HEK293T (cell line): ENCODE results near the gene STARD13.

Experiments used
- ARNT ChIP-seq: fragments of 450-650 bp; IDR thresholded peaks from 2 replicates; pipeline ENCODE4 v1.6.1; 2017; ENCODE audit warnings: mild to moderate bottlenecking
- BHLHE40 ChIP-seq: fragments of 450-650 bp; IDR thresholded peaks from 2 replicates; pipeline ENCODE4 v1.6.1; 2016; ENCODE audit warnings: mild to moderate bottlenecking, moderate library complexity, borderline replicate concordance
- ELF4 ChIP-seq: fragments of 450-650 bp; IDR thresholded peaks from 2 replicates; pipeline ENCODE4 v1.6.1; 2017; ENCODE audit warnings: antibody characterized with exemption
- FOXK2 ChIP-seq: fragments of 450-650 bp; IDR thresholded peaks from 2 replicates; pipeline ENCODE4 v1.6.1; 2016; ENCODE audit warnings: mild to moderate bottlenecking
- FOXM1 ChIP-seq: fragments of 450-650 bp; IDR thresholded peaks from 2 replicates; pipeline ENCODE4 v1.6.1; 2017; ENCODE audit warnings: mild to moderate bottlenecking, borderline replicate concordance
- SP1 ChIP-seq: fragments of 450-650 bp; IDR thresholded peaks from 2 replicates; pipeline ENCODE4 v1.6.1; 2017
- TARDBP ChIP-seq: fragments of 450-650 bp; IDR thresholded peaks from 2 replicates; pipeline ENCODE4 v1.6.1; 2016

DNA sequence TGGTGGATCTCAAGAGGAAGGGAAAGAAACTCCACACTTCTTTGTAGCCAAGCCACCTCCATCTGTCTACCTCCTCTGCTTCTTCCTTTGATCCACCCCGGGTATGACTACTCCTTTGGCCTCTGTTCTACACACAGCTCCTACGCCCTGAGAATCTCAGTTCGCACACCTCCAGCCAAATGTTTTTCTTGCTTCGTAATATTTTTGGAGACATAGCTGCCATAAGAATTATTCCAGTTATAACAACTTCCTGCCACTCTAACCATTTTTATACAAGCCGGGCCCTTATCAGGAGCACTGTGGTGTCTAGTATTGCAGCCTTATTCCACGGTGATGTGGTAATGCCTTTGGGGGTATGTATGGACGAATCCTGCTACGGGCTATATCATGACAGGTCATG lies 126.7 kb downstream of the STARD13 start:
- no peak for TF ChIP-seq ARNT
- TF ChIP-seq BHLHE40, result no peak
- no peak for TF ChIP-seq FOXK2
- TF ChIP-seq ELF4, result no peak
- TF ChIP-seq TARDBP, result no peak
- TF ChIP-seq FOXM1, result no peak
- TF ChIP-seq SP1, result no peak
